Astrocyte (in vitro differentiated cells and primary cell): Measurements from ENCODE around the gene LARGE1.

ENCODE experiments used
- EZH2 ChIP-seq: IDR thresholded peaks from 2 replicates; pipeline ENCODE4 v1.6.1; 2012; ENCODE audit warnings: mild to moderate bottlenecking, low read length, inconsistent platforms; ENCODE audit not compliant: insufficient read depth
- TF ChIP-seq, protein P1 (sequence below): IDR thresholded peaks from 2 replicates; pipeline ENCODE4 v1.5.1; 2011; ENCODE audit warnings: low read depth, mild to moderate bottlenecking, inconsistent platforms, low read length, moderate library complexity; ENCODE audit not compliant: insufficient read depth

DNA sequence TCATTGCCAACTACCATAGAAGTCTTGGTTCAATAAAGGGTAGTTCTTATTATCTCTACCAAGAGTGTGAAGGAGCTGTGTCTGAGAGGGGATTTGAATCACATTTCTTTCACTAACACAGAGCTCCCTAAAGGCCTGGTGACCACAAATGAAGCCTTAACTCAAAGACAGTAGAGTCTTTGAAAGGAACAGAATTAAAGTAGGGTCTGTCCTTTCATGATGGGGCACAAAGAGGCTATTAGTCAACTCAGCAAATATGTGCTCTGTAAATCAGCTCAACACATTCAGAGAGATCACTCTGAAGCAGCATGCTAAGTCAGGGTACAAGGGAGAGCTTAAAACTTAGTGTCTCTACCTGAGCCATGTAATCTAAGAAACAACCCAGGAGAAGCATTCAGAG, 649.7 kb downstream of the LARGE1 start:
- TF ChIP-seq, protein P1, sequence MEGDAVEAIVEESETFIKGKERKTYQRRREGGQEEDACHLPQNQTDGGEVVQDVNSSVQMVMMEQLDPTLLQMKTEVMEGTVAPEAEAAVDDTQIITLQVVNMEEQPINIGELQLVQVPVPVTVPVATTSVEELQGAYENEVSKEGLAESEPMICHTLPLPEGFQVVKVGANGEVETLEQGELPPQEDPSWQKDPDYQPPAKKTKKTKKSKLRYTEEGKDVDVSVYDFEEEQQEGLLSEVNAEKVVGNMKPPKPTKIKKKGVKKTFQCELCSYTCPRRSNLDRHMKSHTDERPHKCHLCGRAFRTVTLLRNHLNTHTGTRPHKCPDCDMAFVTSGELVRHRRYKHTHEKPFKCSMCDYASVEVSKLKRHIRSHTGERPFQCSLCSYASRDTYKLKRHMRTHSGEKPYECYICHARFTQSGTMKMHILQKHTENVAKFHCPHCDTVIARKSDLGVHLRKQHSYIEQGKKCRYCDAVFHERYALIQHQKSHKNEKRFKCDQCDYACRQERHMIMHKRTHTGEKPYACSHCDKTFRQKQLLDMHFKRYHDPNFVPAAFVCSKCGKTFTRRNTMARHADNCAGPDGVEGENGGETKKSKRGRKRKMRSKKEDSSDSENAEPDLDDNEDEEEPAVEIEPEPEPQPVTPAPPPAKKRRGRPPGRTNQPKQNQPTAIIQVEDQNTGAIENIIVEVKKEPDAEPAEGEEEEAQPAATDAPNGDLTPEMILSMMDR: no peak
- no peak for TF ChIP-seq EZH2
